NCI-H2227 (cell line): ENCODE results near the gene MED12L.

Experiments
- DNase-seq: peaks from one replicate; lab custom pipeline; 2025; ENCODE audit not compliant: unreplicated experiment; lab: John Stamatoyannopoulos, UW

The MED12L gene

GRCh38 chr3:151319628-151320027 lies 234.2 kb downstream of the MED12L start:
- DNase-seq = no peak

- DNase-seq = no peak
Measured at GRCh38 chr3:151320131-151320530, 234.7 kb downstream of the MED12L start.

- DNase-seq = no peak
Measured at GRCh38 chr3:151321526-151321925, 236.1 kb downstream of the MED12L start.

GRCh38 chr3:151322511-151322910 lies 237.0 kb downstream of the MED12L start:
- DNase-seq = no peak

- DNase-seq = peak; percentile 9
Measured at GRCh38 chr3:151327571-151328198, 242.2 kb downstream of the MED12L start.

DNA sequence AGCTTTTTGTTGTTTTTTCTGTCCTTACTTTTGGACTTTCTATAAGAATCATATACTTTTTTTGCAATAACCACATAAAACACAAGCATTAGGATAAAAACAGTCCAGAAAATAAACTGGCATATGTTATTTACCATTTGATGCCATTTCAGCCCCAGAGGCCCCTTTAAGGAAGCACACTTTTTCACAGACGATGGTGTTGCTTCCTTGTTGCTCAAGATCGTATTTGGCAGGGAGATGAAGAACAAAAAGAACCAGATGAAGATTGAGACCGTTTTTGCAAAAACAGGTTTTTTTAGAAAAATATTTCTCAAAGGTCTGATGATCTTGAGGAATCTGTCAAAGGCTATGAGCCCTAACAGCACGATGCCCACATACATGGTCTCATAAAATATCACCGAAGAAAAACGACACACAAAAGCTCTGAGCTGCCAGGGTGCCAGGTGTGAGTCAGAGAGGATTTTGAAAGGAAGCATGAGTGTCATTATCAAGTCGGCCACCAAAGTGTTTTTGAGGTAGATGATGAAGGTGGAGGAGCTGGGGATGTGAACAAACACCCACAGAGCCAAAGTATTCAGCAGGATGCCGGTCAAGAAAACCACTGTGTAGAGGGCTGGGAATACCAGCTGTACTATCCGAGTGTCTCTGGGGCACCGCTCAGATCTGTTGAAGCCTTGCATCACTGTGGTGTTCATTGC lies 243.0 kb downstream of the MED12L start:
- no peak for DNase-seq

DNA sequence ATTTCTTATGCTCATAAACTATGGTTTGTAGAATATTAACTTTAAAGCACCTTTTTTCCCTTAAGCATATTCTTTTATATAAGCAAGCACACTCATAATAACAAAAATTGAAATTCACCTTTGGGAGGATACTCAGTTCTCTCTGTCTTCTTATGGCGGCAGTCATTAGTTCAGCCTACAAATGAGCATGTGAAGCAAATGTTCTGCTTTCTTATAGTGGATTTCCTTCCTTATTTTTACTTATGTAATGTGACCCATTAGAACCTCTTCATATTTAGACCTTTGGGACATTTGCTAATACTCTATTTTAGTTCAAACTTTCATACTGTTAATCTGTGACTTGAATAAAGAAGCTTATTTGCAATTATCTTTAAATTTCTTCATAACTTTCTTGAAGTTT lies 243.9 kb downstream of the MED12L start, which contains the start of gene P2RY13:
Gene P2RY13 (minus strand): TSS at position 187 of the 400 bp plus-strand sequence. CDS start 21 bp downstream, at position 166.
- DNase-seq = no peak

DNA sequence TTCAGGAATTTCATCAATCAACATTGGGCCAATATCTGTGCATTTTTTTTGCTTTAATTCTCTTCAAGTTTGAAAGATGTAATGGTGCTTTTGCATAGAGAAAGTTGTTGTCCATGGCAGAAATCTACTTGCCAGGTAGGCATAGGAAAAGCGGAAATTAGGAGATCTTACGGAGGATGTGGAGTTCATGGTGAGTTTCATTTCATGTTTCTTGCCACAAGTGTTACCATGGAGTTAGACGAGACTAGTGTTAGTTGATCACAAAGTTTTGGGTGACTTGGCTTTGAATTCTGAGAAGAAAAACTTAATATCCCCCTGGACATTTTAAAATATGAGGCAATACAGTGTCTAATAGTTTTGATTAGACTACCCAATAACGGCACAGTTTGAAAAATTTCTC lies 244.9 kb downstream of the MED12L start:
- DNase-seq = no peak

- DNase-seq = no peak
Measured at GRCh38 chr3:151330899-151331298, 245.4 kb downstream of the MED12L start.

- DNase-seq = no peak
Measured at GRCh38 chr3:151331696-151332095, 246.2 kb downstream of the MED12L start.

DNA sequence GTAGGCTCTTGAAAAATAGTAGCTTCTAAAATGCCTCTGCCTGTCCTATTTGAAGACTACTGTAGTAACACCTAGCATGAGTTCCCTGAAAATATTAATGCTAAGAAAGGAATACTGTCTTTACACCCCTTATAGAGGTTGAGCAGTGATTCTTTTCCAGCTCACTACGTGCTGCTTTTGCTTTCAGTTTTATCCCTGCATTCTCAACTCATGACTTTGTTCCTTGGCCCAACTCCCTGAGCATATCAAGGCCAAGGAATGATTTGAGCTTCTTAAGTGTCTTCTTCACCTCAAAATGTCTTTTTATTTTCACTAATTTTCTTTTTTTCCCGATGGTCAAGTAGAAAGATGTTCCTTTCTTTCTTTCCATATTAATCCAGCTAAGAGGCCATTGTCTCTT lies 260.4 kb downstream of the MED12L start:
- DNase-seq = no peak

- no peak for DNase-seq
Measured at GRCh38 chr3:151346292-151346691, 260.8 kb downstream of the MED12L start.

GRCh38 chr3:151347432-151347831 lies 262.0 kb downstream of the MED12L start:
- DNase-seq = no peak

DNA sequence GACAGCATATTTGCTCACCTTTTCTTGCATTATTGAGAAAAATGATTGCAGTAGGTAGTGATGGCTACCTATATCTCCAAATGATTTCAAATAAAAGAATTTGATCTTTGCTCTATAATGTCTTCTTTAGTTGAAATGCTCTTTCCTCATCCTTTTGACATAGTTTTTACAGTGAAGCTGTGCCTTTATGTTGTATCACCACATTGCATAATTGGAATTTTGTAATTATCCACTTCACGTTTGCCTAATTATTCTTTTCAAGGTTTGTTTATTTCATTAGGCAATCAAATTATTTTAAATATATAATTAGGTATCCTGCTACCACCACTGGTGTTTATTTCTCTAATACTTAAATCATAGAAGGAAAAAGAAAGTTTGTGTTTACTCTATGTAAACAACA lies 265.2 kb downstream of the MED12L start:
- DNase-seq = no peak

- no peak for DNase-seq
Measured at GRCh38 chr3:151351219-151351618, 265.8 kb downstream of the MED12L start.

DNA sequence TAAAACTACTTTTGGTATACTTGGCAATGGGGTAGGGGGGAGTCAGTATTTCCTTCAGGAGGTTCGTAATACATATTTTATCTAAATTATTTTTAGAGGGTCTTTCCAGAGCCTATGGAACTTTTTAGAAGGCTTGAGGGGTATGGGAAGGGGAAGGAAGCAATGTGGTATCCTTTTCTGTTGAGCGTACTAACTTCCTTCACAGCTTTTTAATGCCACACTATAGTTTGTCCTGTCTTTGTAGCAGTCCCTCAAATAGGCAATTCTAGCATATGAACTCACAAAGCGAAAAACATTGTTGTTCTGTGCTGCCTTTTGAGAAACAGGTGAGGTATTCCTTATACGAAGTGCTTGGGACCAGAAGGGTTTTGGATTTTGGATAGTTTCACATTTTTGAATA lies 266.2 kb downstream of the MED12L start:
- no peak for DNase-seq

DNA sequence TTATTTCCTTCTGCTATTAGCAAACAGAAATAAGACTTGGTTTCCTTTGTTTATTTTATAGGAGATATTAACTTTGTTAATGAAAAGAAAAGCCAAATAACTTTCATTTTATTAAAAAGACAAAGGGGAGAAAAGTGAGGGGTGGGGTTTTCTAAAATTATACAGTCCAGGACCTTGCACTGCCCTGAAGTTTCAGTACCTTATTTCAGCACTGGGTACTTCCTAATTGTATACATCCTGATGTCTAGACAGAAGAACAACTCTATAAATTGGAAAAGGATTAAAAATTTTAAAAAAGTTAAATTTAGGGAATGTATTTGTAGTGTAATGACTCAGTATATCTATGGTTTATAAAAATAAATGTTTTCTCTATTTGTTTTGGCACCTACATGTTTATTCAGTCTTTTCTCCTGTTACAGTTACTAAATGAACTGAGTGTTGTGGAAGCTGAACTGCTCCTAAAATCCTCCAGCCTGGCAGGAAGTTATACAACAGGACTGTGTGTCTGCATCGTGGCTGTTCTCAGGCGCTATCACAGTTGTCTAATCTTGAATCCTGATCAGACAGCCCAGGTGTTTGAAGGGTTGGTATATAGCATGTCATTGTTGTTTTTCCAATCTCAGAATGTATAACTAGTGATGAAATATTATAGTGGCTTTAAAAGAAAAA lies 271.5 kb downstream of the MED12L start:
- DNase-seq = no peak

DNA sequence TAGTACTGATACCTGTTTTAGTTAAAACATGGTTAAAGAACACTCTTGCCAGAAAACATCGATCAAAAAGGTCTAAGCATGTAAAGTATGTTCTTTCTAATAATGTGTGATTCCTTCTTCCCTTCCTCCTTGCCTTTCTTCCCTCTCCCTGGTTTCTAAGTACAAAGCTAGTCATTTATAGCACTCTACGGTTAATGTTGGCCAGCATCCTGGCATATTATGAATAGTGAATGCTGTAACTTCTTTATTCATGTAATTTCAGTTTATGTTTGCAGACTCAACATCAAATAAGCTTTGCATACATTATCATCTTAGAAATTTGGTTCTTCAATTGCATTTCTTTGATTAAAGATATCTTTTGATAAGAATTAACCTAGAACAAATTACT lies 272.0 kb downstream of the MED12L start:
- DNase-seq = no peak

- DNase-seq = no peak
Measured at GRCh38 chr3:151362751-151363174, 277.3 kb downstream of the MED12L start.

- no peak for DNase-seq
Measured at GRCh38 chr3:151366993-151367392, 281.5 kb downstream of the MED12L start.

- no peak for DNase-seq
Measured at GRCh38 chr3:151367448-151367847, 282.0 kb downstream of the MED12L start.

DNA sequence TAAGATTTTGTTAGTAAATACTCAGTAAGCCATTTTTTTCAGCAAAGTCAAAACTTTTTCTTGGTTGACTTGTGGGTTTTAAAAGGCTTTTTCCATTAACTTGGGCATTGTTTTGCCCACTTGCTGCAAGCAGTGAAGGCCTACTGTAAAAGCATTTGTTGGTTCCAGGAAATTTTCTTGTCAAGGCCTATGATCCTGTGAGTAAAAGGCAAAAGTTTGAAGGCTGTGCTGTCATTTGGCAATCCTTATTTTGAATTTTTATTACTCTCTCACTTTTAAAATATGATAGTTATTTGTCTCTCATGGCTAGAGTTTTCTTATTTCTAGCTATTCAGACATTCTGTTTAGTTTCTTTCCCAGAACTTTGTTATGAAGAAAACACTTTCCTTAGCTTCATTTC lies 286.1 kb downstream of the MED12L start:
- DNase-seq = no peak
